Measurements from ENCODE around the gene UBE2U.

DNA sequence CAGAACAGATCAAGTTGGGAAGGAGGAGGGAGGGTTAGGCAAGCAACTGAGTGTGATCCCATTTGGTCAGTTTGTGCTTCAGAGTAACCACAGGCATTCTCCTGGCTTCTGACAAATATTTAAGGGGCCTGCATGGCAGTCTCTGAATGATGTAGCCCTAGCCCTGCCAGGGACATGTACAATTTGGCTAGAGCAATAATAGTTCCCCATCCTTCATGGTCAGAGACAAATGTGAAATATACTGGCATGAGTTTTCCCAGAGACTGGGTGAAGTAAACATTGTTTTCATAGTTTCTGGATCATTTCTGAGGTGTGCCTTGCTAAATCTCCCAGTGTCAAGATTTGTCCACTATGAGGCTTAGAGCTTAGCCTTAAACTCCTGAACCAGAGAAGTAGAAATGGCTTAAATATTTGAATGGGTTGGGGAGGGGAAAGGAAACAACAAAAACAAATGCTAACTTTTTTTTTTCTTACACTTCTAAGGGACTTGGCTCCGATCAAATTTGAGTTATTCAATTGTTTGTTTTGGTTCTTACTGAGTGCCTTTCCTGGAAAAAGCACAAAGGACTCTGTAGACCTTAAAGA, 42.0 kb upstream of the UBE2U start:
- TF ChIP-seq JUNB (IDR thresholded peaks at IDR 0.05; ENCODE audit: unreplicated experiment): no peak
- TF ChIP-seq, protein P1, sequence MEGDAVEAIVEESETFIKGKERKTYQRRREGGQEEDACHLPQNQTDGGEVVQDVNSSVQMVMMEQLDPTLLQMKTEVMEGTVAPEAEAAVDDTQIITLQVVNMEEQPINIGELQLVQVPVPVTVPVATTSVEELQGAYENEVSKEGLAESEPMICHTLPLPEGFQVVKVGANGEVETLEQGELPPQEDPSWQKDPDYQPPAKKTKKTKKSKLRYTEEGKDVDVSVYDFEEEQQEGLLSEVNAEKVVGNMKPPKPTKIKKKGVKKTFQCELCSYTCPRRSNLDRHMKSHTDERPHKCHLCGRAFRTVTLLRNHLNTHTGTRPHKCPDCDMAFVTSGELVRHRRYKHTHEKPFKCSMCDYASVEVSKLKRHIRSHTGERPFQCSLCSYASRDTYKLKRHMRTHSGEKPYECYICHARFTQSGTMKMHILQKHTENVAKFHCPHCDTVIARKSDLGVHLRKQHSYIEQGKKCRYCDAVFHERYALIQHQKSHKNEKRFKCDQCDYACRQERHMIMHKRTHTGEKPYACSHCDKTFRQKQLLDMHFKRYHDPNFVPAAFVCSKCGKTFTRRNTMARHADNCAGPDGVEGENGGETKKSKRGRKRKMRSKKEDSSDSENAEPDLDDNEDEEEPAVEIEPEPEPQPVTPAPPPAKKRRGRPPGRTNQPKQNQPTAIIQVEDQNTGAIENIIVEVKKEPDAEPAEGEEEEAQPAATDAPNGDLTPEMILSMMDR (conservative IDR thresholded peaks at IDR 0.05; ENCODE audit: low read depth in 2 of 2): no peak
- TF ChIP-seq, protein P2, sequence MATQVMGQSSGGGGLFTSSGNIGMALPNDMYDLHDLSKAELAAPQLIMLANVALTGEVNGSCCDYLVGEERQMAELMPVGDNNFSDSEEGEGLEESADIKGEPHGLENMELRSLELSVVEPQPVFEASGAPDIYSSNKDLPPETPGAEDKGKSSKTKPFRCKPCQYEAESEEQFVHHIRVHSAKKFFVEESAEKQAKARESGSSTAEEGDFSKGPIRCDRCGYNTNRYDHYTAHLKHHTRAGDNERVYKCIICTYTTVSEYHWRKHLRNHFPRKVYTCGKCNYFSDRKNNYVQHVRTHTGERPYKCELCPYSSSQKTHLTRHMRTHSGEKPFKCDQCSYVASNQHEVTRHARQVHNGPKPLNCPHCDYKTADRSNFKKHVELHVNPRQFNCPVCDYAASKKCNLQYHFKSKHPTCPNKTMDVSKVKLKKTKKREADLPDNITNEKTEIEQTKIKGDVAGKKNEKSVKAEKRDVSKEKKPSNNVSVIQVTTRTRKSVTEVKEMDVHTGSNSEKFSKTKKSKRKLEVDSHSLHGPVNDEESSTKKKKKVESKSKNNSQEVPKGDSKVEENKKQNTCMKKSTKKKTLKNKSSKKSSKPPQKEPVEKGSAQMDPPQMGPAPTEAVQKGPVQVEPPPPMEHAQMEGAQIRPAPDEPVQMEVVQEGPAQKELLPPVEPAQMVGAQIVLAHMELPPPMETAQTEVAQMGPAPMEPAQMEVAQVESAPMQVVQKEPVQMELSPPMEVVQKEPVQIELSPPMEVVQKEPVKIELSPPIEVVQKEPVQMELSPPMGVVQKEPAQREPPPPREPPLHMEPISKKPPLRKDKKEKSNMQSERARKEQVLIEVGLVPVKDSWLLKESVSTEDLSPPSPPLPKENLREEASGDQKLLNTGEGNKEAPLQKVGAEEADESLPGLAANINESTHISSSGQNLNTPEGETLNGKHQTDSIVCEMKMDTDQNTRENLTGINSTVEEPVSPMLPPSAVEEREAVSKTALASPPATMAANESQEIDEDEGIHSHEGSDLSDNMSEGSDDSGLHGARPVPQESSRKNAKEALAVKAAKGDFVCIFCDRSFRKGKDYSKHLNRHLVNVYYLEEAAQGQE (IDR thresholded peaks at IDR 0.05; ENCODE audit: unreplicated experiment): no peak

All from GM23338 (cell line).